GM23248 (cell line): Measurements from ENCODE around the gene NXF1.

Source experiments
- EZH2 ChIP-seq: fragments of 200-600 bp; sonication (generic); IDR thresholded peaks from 2 replicates; pipeline ENCODE4 v1.6.1; 2018; ENCODE audit warnings: antibody characterized with exemption, mild to moderate bottlenecking; ENCODE audit not compliant: insufficient read depth, poor library complexity, severe bottlenecking
- EZH2phosphoT487 ChIP-seq: fragments of 200-600 bp; sonication (generic); IDR thresholded peaks from 2 replicates; pipeline ENCODE4 v1.6.1; 2018; ENCODE audit warnings: antibody characterized with exemption, moderate library complexity, mild to moderate bottlenecking, low read depth; ENCODE audit not compliant: insufficient read depth

GRCh38 chr11:62810748-62811147 lies 5.5 kb upstream of the NXF1 start:
- TF ChIP-seq EZH2 (no peak), EZH2phosphoT487 (no peak)
